Mucosa of descending colon (tissue), 3 donors: ENCODE measurements around the gene CMYA5. TPM values are rescaled to one million over a fixed set of nuclear protein-coding genes. Genes with fewer than 3 reads are reported as not detected.
A peak's percentile ranks its signal among the peaks of the same experiment; 100 is the strongest.

Experiments
- ATAC-seq: fragments of 200-7000 bp; cut with Tn5 transposase; one replicate; pipeline ENCODE4 v1.9.1; 2020; ENCODE audit warnings: mild to moderate bottlenecking, moderate library complexity
- DNase-seq, 3 donors: peaks; one replicate each; pipeline ENCODE4 v3.0.0-alpha.2; 2020
- H3K36me3 ChIP-seq: fragments of 200-600 bp; one replicate; pipeline ENCODE4 v1.8.0; 2021; ENCODE audit warnings: low read depth, mild to moderate bottlenecking
- H3K4me1 ChIP-seq: fragments of 200-600 bp; one replicate; pipeline ENCODE4 v1.8.0; 2021; ENCODE audit warnings: low read depth, mild to moderate bottlenecking
- H3K4me3 ChIP-seq: fragments of 200-600 bp; one replicate; pipeline ENCODE4 v1.8.0; 2021; ENCODE audit warnings: mild to moderate bottlenecking
- H3K9me3 ChIP-seq: fragments of 200-600 bp; one replicate; pipeline ENCODE4 v1.8.0; 2021; ENCODE audit warnings: mild to moderate bottlenecking
- CTCF ChIP-seq: fragments of 200-600 bp; IDR thresholded peaks from one replicate; pipeline ENCODE4 v1.8.0; 2022; ENCODE audit warnings: antibody characterized with exemption, mild to moderate bottlenecking
- intact Hi-C, 2 donors: fragments of 100-400 bp; cut with DNase I in 1 of 2; cut with micrococcal nuclease in 1 of 2; formaldehyde crosslinking; loops; one replicate each; pipeline versions ENCODE4 v1.11.0 to v1.11.1; 2022; cut with DNase I, micrococcal nuclease
- total RNA-seq, 3 donors: library from RNA; stranded (reverse); fragmentation: NEBNext Ultra II Directional in 2 of 3; extraction: Animal tissue kit (Norgen Biotek cat#: 25700) in 2 of 3; gene quantifications; one replicate each; pipeline versions ENCODE4 v1.2.1 to v1.2.4, GENCODE V29; 2021 to 2023
- donor health status: DM: no; HTN: no; CAD: no; lungs with moderate emphysema.
- donor health status: DM: no; HTN: no; CAD: no.
- donor health status: DM: no; HTN: yes; CAD: no.

Gene CMYA5
- total RNA-seq, 3 donors from 2014 or later, result 0.55 to 3.3 (median 1.1) TPM

- no peak for DNase-seq
- ATAC-seq, result no peak
- no peak for TF ChIP-seq CTCF
These were observed 64.4 kb downstream of the CMYA5 start for GRCh38 chr5:79753877-79754645.

GRCh38 chr5:79754865-79755555, 65.4 kb downstream of the CMYA5 start:
- no peaks in the 10 kb centered on the region for H3K9me3 ChIP-seq
- ATAC-seq, result peak; percentile 12
- TF ChIP-seq CTCF, result no peak
- H3K4me1 ChIP-seq, result no peaks in the 10 kb centered on the region
- no peak for DNase-seq
- H3K4me3 ChIP-seq, result no peak overlapping the region
- intact Hi-C loops, result no loop called here
- H3K36me3 ChIP-seq, result no peaks in the 10 kb centered on the region

More at GRCh38 chr5:79753877-79754645, 64.4 kb downstream of the CMYA5 start:
- H3K4me1 ChIP-seq, result no peaks in the 10 kb centered on the region
- no peaks in the 10 kb centered on the region for H3K9me3 ChIP-seq
- H3K4me3 ChIP-seq, result no peak overlapping the region
- no peaks in the 10 kb centered on the region for H3K36me3 ChIP-seq
- intact Hi-C loops, result no loop called here

- no peak for ATAC-seq
- no peak for DNase-seq
- TF ChIP-seq CTCF, result no peak
- intact Hi-C loops, result no loop called here
- H3K4me1 ChIP-seq, result no peaks in the 10 kb centered on the region
- no peaks in the 10 kb centered on the region for H3K9me3 ChIP-seq
- H3K36me3 ChIP-seq, result no peaks in the 10 kb centered on the region
- no peak overlapping the region for H3K4me3 ChIP-seq
These were observed 66.4 kb downstream of the CMYA5 start for GRCh38 chr5:79756076-79756475.

GRCh38 chr5:79759436-79759835, 69.8 kb downstream of the CMYA5 start:
- ATAC-seq (no peak), DNase-seq (no peak)
- H3K9me3 ChIP-seq, result no peaks in the 10 kb centered on the region
- H3K4me3 ChIP-seq, result no peak overlapping the region
- intact Hi-C loops, result no loop called here
- TF ChIP-seq CTCF, result no peak
- no peaks in the 10 kb centered on the region for H3K4me1 ChIP-seq
- H3K36me3 ChIP-seq, result no peaks in the 10 kb centered on the region

GRCh38 chr5:79759848-79760247, 70.2 kb downstream of the CMYA5 start:
- intact Hi-C loops, result no loop called here
- DNase-seq (no peak), ATAC-seq (no peak)
- no peaks in the 10 kb centered on the region for H3K4me1 ChIP-seq
- TF ChIP-seq CTCF, result no peak
- no peaks in the 10 kb centered on the region for H3K36me3 ChIP-seq
- no peak overlapping the region for H3K4me3 ChIP-seq
- no peaks in the 10 kb centered on the region for H3K9me3 ChIP-seq
